ENCODE results near the gene CACNA1B.

The CACNA1B gene

DNA sequence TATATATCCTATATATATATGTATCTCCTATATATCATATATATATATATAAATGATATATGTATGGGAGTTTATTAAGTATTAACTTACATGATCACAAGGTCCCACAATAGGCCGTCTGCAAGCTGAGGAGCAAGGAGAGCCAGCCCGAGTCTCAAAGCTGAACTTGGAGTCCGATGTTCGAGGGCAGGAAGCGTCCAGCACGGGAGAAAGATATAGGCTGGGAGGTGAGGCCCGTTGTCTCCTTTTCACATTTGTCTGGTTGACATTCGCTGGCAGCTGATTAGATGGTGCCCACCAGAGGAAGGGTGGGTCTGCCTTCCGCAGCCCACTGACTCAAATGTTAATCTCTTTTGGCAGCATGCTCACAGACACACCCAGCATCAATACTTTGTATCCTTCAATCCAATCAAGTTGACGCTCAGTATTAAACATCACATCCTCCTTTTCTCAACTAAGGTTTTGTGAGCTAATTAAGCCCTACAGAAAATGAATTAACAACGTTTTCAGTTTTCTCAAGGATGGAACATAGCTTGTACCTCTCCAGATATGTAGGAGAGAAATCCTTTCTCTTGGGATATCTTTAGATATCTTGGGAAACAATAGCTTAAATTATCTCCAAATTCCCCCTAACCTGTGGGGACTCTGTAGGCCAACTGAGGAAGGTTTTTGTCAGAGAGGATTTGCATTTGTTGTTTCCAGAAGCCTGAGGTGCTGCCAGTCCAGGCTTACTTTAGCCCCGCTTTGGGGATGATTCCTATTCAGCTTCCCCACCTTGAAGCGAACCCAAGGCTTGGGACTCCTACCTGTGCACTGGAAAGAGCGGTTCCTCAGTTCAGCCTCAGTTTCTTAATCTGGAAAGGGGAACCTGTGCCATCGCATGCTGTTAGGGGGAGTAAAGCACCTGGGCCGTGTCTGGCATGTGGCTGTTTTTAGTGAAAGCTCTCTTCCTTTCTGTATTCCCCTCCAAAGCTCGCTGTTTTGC, 163.2 kb downstream of the CACNA1B start:
- no peak for DNase-seq (ENCODE audit: low read depth in 2 of 2)

DNA sequence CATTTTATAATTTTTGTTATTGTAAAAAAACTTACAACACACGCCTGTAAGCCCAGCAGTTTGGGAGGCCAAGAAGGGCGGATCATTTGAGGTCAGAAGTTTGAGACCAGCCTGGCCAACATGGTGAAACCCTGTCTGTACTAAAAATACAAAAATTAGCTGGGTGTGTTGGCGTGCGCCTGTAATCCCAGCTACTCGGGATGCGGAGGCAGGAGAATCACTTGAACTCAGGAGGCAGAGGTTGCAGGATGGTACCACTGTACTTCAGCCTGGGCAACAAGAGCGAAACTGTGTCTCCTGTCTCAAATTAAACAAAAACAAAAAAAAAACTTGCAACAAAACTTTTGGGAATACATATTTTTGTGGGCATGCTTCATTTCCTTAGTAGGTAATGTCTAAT, 164.6 kb downstream of the CACNA1B start:
- no peak for DNase-seq (ENCODE audit: low read depth in 2 of 2)

DNA sequence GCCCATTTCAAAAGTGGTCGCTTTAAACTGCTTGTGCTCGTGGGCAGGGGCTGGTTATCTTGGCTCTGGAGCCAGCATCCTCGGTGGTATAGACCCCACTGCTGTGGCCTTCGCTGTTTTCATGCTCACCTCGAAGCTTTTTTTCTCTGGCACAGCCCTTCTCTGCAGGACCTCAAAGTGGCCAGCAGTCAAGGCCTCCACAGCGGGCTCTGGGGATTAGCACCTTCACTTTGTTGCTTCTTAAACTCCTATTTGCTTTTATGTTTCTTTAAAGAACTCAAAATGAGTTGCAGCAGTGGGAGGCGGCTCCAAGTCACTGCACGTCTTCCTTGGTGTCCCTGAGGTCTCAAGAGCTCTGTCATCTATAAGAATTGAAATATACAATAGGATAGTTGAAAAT, 165.1 kb downstream of the CACNA1B start:
- no peak for DNase-seq (ENCODE audit: low read depth in 2 of 2)

DNA sequence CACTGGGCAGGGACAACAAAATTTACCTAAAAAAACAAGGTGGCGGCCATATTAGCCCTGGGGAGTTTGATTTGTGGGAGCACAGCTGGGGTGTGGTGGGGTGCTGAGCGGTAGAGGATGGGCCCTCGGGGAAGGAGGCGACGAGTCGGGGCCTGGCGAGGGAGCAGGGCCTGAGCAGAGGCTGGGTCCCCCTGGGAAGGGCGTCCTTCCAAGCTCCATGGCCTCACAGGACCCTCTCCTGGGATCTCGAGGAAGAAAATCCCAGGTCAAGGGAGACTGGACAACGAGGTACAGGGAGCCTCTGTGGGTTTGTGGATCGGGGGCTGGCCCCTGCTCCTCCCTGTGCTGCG, 165.5 kb downstream of the CACNA1B start:
- DNase-seq (ENCODE audit: low read depth in 2 of 2): no peak

DNA sequence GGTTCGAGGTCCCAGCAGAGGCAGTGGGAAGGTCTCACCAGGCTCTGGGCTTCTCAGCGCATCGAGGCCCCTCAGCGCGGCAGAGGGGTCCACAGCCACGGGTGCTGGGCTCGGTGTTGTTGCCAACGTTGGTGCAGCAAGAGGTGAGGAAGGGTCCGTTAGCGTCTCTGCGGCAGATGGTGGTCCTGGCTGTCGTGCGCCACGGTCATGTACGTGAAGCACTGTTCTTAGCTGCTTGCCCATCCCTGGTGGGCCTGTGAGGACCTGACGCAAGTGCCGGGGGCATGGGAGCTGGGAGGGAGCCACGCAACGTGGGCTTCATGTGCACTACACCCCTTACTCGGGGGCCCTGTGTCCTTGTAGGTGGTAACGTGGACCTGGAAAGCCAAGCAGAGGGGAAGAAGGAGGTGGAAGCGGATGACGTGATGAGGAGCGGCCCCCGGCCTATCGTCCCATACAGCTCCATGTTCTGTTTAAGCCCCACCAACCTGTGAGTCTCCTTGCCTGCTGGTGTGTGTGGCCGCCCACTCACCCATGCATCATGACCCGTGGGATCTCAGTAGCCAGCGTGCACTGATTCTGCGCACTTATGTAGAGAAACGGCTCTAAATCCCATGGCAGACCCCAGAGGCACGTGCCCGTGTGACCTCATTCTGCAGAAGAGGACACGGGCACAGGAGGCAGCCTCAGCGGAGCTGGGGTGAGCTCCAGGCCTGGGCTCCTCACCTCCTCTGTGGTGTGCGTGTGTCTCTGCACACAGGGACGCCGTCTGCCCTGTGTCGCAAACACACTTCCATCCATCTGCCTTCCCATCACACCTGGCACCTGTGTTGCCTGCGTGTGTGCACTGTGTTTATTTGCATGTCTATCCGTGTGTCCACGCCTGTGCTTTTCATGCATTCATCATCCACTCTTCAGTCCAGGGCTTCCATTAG, 166.1 kb downstream of the CACNA1B start:
- no peak for DNase-seq (ENCODE audit: low read depth in 2 of 2)

DNA sequence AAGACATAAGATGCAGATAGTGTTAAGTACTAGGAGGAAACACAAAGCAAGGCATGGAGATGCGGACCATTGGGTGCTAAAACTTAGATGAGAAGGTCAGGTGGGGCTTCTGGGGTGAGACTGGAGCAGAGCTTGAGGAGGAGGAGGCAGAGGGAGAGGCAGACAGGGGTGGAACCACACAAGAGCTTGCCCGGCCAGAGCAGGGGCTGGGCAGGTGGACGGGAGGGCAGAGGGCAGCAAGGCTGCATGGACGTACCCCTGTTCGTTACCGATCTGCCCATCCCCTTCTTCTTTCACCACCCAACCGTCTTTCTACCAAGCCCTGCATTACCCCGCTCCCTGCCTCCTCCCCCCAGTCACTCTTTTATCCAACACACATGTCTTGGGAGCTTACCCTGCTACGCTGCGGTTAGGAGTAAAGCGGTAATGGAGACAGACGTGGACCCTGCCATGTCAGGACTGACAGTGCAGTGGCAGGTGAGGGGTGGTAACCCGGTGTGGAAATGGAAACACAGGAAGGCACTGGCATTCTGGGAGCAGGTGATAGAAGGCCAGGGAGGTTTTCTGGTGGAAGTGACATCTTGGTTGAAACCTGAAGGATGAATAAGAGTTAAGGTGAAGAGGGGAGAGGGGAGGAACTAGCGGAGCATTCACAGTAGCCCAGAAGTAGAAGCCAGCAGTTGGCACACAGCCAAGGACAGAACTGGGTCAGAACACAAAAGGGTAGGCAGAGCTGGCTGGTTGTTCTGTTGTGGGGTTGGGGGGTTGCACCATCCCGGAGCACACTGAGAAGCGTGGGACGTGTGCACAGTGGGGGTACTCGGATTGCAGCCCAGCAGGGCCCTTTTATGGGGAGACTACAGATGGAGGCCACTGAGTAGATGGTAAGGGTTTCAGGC, 167.2 kb downstream of the CACNA1B start:
- no peak for DNase-seq (ENCODE audit: low read depth in 2 of 2)

DNA sequence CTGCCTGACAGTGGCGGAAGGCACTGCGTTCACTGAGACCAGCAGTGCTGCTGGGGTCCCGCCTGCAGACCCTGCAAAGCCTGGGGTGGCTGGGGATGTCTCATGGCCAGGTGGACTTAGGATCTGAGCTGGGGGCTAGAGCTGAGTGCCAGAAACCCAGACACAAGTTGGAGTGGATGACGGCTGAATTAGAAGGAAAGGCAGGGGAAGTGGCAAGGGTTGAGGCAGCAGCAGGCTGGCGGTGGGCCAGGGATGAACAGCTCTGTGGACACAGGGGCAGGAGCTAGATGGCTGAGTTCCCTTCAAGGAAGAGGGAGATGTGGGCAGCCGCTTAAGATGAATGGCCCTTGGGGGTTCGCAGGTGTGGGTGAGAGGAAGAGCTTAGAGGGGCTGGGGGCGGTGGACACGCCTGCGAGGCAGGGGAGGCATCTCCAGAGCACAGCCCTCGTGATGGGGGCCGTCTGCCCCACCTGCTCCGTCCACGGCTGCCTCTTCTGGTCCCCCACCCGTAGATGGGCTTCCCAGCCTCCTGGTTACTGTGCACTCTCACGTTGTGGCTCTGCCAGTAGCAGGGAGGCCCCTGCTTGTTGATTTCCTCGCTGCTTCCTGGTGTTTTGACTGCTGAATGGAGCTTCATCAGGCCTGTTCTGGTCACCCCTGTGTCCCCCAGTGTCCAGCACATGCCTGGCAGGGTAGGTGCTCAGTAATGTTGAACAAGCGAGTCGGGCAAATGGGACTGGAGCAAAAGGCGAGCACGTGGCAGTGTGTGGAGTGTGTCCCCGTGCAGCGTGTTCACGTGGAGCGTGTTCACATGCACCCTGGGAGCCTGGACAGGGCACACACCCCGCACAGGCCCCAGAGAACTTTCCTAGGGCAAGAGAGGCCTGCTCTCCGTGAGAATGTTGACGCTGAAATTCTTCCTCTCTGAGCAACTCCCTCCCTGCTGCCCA, 168.2 kb downstream of the CACNA1B start:
- no peak for DNase-seq (ENCODE audit: low read depth in 2 of 2)

DNA sequence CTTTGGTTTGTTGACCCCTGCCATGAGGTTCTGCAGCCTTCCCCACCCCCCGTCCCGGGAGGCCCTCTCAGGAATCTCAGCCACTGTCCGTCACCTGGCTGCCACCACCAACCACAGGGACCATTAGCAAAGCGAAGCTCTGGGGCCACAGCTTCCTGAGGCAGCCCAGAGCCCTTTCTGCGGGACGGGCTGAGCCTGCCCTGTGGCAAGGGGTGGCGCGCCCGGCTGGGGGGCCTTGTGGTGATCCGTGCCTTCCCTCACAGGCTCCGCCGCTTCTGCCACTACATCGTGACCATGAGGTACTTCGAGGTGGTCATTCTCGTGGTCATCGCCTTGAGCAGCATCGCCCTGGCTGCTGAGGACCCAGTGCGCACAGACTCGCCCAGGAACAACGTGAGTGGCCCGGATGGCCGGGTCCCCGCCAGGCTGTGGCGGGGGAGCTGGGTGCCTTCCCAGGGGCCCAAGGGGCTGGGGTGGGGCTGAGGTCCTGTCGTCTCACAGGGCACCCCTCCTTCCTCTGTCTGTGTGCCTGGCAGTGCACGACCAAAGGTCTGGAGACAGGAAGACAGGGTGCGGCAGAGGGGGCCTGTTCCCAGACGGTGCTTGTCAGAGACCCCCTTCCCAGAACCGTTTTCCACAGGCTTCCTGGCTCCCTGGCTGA, 169.2 kb downstream of the CACNA1B start:
- no peak for DNase-seq (ENCODE audit: low read depth in 2 of 2)

DNA sequence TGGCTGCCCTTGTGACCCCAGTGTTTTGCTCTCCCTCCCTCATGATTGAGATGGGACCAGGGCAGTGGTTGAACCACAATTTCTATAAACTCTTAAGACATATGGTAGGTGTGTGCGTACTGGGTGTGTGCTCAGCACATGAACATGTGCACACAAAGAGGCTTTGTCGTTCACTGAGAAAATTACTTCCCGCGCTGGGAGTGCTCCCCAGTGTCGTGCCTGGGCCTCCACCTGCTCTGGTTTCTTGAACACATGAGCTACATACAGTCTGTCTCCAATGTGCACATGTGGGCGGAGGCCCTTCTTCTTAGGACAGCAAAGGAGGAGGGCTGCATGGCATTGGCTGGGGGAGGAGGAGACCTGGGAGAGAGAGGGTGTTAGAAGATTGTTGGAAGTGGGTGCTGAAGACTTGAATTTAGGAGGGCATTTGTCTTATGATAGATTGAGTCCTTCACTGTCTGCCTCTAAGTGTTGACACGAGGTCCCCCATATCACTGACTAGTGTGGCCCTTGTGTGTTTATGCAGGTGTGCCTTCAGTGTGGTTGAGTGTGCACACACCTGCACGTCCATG, 170.0 kb downstream of the CACNA1B start:
- DNase-seq (ENCODE audit: low read depth in 2 of 2): no peak

DNA sequence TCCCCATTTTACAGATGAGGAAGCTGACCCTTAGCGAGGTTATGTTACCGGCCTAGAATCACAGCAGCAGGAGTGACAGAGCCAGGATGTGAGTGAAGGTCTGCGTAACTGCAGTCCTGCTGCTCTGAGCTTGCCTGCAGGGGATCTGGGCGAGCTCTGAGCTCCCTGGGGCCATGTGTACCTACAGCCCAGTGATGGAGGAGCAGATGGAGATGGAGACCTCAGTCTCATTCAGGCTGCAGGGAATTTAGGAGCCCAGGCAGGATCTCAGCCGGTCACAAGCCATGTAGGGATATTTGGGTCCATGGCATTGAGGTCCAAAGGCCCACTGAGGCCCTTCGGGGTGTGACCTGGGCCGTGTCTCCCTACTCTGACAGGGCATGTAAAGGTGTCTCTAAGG, 170.6 kb downstream of the CACNA1B start:
- no peak for DNase-seq (ENCODE audit: low read depth in 2 of 2)

DNA sequence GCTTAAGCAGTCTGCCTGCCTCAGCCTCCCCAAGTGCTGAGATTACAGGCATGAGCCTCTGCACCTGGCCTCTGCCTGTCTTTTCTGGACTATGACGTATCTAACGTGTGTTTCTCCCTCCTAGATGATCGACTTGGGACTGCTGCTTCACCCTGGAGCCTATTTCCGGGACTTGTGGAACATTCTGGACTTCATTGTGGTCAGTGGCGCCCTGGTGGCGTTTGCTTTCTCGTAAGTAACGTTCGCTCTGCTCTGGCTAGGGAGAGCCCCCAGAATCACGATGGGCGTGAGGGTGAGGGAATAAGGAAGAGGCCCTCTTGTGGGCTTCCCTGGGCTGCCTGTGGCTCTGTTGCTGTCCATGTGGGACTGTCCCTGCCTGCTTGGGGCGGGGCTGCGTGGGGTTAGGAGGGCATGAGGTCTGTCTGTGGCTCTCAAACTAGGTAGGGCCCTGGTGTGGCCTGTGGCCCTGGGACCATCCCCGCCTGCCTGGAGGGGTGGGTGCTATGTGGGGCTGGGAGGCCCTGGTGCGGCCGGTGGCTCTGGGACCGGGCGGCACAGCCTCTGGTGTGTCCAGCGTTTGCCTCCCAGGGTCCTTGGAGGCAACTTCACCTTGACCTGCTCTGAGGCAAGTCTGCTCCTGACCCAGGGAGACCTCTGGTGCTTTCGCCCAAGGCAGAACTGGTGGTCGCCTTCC, 171.7 kb downstream of the CACNA1B start:
- DNase-seq (ENCODE audit: low read depth in 2 of 2): no peak

DNA sequence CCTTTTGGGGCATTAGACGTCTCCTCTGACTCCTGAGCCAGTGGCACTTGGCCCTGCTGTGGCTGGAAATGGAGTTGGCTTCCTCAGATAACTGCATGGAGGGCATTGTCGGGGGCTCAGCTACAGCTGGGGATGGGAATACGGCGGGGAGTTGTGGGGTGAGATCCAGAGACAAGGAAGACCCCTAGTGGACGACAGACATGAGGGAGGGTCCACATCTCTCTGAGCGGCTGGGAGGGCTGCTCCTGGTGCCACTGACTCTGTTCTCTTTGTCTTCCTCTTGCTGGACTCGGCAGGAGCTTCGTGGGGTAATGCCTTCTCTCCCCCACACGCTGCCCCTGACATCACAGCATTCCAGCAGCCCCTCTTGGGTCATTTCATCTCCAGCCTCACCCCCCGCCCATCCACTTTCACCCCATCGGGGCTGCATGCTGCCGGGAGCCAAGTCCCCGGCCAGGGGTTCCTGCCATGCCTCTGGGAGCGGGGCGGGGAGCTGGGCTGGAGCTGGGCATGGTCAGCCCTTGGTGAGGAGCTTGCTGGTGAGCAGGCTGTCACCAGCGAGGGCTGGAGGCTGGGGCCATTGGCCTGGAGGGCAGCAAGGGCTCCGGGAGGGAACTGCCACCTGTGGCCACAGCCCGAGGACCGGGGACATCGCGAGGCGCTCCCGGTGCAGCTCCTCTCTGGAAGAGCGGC, 172.3 kb downstream of the CACNA1B start:
- DNase-seq (ENCODE audit: low read depth in 2 of 2): no peak

DNA sequence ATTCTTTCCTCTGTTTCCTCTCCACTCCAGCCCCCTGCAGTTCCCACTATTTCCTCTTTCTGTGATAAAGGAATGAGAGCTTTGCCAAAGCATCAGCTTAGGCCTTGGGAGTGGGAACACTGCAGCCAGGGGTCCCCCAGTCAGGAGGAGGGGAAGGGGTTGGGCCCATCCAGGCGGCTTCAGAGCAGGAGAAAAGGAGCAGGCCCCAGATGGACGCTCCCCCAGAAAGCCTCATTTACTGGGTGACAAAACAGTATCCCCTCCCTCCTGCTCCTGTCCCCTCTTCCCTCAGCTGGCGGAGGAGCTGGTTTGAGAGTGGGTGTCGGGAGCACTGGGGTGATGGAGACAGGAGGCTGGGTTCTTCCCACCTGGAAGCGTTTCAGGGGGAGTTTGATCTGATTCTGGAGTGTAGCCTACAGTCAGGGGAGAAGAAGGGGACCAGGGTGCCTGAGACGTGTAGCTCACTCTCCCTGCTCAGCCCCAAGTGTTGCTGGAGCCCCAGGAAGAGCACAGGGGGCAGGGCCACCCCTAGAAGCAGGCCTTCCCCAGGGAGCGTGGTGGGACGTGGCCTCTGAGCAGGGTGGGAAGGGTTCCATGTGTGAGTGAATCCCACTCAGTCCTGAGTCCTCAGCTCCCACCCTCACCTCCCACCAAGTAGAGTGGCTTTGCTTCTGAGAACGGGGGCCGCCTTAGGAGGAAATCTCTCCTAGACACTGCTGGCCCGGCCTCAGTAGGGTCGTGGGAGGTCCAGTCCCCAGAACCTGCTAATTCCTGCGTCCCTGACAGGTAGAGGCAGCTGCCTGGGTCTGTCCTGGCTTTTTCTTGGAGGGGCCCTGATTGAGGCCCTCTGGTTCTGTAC, 173.1 kb downstream of the CACNA1B start:
- no peak for DNase-seq (ENCODE audit: low read depth in 2 of 2)

DNA sequence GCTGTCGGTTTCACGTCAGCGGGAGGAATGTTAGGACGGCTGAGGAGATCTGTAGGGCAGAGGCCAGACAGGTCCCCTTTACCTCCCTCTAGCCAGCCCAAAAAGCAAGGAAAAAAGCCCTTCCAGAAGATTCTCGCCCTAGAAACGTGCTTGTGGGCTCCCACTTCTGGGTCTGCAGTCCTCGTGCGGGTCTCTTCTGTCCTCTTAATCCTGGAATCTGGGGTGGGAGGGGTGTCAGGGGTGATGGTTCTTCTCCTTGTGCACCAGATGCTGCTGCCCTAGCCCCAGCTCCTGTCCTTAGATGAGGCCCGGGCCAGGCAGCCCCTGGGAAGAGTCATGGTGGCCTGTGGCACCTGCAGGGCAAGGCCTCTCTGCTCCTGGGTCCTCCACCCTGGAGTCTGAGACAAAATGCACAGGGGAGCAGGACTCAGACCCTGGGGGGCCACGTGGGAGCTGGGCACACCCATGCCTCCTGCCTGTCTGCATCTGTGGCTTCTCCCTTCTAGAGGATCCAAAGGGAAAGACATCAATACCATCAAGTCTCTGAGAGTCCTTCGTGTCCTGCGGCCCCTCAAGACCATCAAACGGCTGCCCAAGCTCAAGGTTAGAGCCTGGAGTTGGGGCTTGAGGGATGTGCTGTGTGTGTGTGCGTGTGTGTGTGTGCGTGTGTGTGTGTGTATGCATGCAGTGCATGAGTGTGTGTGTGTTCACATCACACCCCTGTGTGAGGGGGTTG, 174.2 kb downstream of the CACNA1B start:
- no peak for DNase-seq (ENCODE audit: low read depth in 2 of 2)

DNA sequence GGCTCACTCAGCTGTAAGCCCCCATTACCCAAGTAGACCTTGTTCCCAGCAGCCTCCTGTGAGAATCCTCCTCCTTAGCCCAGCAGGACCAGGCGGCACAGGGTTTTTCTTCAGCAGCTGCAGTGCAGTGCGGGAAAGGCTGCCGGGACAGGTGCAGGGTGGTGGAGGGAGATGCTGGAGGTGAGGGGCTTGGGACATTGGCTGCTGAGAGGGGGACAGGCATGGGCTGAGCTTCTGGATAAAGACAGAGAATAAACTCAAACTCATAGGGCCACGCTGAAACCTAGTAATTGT, 174.7 kb downstream of the CACNA1B start:
- DNase-seq (ENCODE audit: low read depth in 2 of 2): no peak

DNA sequence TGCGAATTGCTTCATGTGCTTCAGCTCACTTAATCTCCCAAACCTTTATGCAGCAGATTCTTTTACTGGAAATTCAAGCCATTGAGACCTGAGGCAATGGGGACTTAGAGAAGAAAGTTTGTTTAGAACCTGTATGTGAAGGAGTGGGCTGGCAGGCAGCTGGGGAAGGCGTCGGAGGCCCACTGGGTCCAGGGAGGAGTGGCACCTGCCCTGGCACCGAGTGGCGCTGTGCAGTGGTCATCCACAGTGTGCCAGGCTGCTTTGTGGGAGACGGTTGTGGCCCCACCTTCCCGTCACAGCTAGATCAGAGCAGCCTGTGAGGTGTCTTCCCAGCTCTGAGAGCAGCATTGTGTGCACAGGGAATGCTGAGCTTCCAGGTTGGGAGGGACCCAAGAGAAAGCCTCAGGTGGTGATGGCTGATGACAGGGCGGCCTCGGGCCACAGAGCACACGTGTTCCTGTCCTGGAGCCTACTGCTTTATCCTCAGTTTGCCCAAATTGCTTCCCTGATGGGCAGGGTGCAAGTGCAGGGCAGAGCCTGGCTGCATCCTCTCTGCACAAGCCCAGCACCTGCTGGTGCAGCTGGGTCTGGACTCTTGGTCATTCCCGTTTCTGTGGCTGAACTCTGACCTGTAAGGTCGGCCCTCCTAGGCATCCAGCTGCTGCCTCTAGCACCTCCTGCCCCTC, 175.2 kb downstream of the CACNA1B start:
- no peak for DNase-seq (ENCODE audit: low read depth in 2 of 2)
